ENCODE data around the gene GPX1. TPM values are rescaled to one million over a fixed set of nuclear protein-coding genes. Genes with fewer than 3 reads are reported as not detected.
"Not testable (repeated sequence)": the region's sequence is repeated elsewhere in the genome, so short reads cannot be mapped to it uniquely, and the experiment has no call there.

GPX1 gene
- 10 to 100 TPM; 75.7 to 77.7 TPM for total RNA-seq
- 100 to 1,000 TPM; 124 to 177 TPM for polyA plus RNA-seq

DNA sequence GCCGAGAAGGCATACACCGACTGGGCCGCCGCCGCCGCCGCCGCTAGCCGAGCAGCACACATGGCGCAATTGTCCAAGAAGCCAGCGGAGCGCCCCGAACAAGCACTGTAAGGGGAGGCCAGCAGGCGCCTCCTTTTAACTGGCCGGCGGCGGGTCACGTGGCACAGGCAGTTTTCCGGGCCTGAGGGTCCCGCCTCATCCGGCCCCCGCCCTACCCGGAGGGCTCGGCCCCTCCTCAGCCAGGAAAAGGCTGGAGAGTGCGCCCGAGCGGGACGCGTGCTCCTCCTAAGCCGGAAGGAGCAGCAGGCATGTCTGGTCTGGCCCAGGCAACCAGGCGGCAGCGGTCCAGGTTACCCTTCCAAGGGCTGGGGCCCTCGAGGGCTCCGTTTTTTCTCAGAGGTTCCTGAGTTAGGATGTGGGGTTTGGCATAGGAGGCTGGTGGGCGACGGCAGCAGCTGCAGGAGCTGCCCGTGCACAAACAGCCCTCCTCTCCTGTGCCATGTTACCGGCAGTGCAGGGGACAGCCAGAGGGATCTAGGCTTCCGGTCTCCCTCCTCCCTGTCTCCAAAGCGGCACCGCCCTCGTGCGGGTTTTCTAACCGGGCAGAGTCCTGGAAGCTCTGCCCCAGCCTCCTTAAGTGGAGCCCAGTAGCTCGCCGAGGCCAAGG lies at the start of gene GPX1:
TSS of gene GPX1 (minus strand) at position 137 of the 667 bp plus-strand sequence. CDS start at position 62, 75 bp downstream.
- peak within 1 kb of the TSS; percentile 73 for H3K27ac ChIP-seq (ENCODE audit: low read depth, low read length)
- Mint-ChIP-seq H3K4me1 (peaks cover 8 to 32% (median 20%) of the 10 kb centered on the region in 4 donors), H3K36me3 (peaks cover 28 to 49% of the 10 kb centered on the region in 2 donors), H3K4me3 (peak within 1 kb of the TSS; percentile 91 to 97 (median 94)), H3K27me3 (no peaks in the 10 kb centered on the region), H3K9me3 (peaks cover 0 to 1% (median 0%) of the 10 kb centered on the region in 8 donors), H3K27ac (peak within 1 kb of the TSS; percentile 93 to 98 (median 95))
- H3K4me3 ChIP-seq (ENCODE audit: low read length in 2 of 2), result peak within 1 kb of the TSS; percentile 78 to 87
- intact Hi-C loops (cut with micrococcal nuclease), result loop anchor here (1.0 kb wide), 3 partner anchors 18 to 70 kb away; partner anchors contain the start of genes TCTA and USP4
- peaks cover 26% of the 10 kb centered on the region for H3K4me1 ChIP-seq (ENCODE audit: insufficient read depth, low read length)
- ChIA-PET CTCF (ENCODE audit: partially characterized antibody) (interaction anchor here (0.6 to 4.4 kb wide), 6 partner anchors 13 to 107 kb away, joined by 3 to 32 read pairs (median 4); partner anchors contain the start of gene USP4), POLR2A (ENCODE audit: partially characterized antibody) (interaction anchor here (0.6 to 6.8 kb wide), 19 partner anchors 8 to 265 kb away, joined by 3 to 139 read pairs (median 4); partner anchors contain the start of genes NICN1, QRICH1, RHOA and TCTA)
- peak; percentile 60 to 80 (median 65) for DNase-seq
- no peaks in the 10 kb centered on the region for H3K27me3 ChIP-seq (ENCODE audit: insufficient read depth, low read length)
- no peaks in the 10 kb centered on the region for H3K9me3 ChIP-seq (ENCODE audit: control insufficient read depth in 1 of 2, low read length in 2 of 2)
- H3K36me3 ChIP-seq (ENCODE audit: insufficient read depth, low read length), result peaks cover 18% of the 10 kb centered on the region

- Mint-ChIP-seq H3K9me3 (no peaks in the 10 kb centered on the region), H3K27ac (peak overlapping the region; percentile 78 to 89 (median 84)), H3K4me1 (peaks cover 42 to 65% (median 50%) of the 10 kb centered on the region in 4 donors), H3K27me3 (no peaks in the 10 kb centered on the region), H3K36me3 (peaks cover 3 to 27% of the 10 kb centered on the region in 2 donors), H3K4me3 (peak overlapping the region in 7 of 8 donors; percentile 11 to 88 (median 77))
- Histone ChIP-seq H3K27me3 (ENCODE audit: insufficient read depth, low read length) (no peaks in the 10 kb centered on the region), H3K4me3 (ENCODE audit: low read length in 2 of 2) (no peak overlapping the region), H3K4me1 (ENCODE audit: insufficient read depth, low read length) (peaks cover 70% of the 10 kb centered on the region), H3K9me3 (ENCODE audit: control insufficient read depth in 1 of 2, low read length in 2 of 2) (no peaks in the 10 kb centered on the region), H3K36me3 (ENCODE audit: insufficient read depth, low read length) (no peaks in the 10 kb centered on the region), H3K27ac (ENCODE audit: low read depth, low read length) (no peak overlapping the region)
- intact Hi-C loops (cut with micrococcal nuclease), result no loop called here
- ChIA-PET POLR2A (ENCODE audit: partially characterized antibody) (interaction anchor here (2.4 to 2.6 kb wide), 2 partner anchors 10 to 67 kb away, joined by 9 to 10 read pairs; partner anchors contain the start of gene USP4), CTCF (ENCODE audit: partially characterized antibody) (interaction anchor here (1.2 to 3.3 kb wide), 3 partner anchors 42 to 68 kb away, joined by 3 to 21 read pairs (median 6); partner anchors contain the start of gene USP4)
- DNase-seq, result no peak
Observed at GRCh38 chr3:49406571-49407565, 48.7 kb upstream of the GPX1 start.

GRCh38 chr3:49405570-49405969 lies 47.4 kb upstream of the GPX1 start:
- H3K27me3 ChIP-seq (ENCODE audit: insufficient read depth, low read length); intact Hi-C loops (cut with micrococcal nuclease); H3K9me3 ChIP-seq (ENCODE audit: control insufficient read depth in 1 of 2, low read length in 2 of 2); H3K27ac ChIP-seq (ENCODE audit: low read depth, low read length); H3K27me3 Mint-ChIP-seq; H3K4me3 ChIP-seq (ENCODE audit: low read length in 2 of 2); DNase-seq; H3K36me3 ChIP-seq (ENCODE audit: insufficient read depth, low read length); H3K9me3 Mint-ChIP-seq: not testable (repeated sequence)
- CTCF ChIA-PET (ENCODE audit: partially characterized antibody), result interaction anchor here (0.5 to 1.6 kb wide), 2 partner anchors 66 to 1835 kb away, joined by 3 to 6 read pairs; partner anchors contain the start of gene USP4
- Mint-ChIP-seq H3K4me1 (peaks cover 49 to 75% (median 56%) of the 10 kb centered on the region in 4 donors), H3K36me3 (peaks cover 7 to 30% of the 10 kb centered on the region in 2 donors), H3K4me3 (peak overlapping the region in 4 of 8 donors; percentile 15 to 78 (median 36)), H3K27ac (peak overlapping the region in 4 of 7 donors; percentile 39 to 85 (median 73))
- POLR2A ChIA-PET (ENCODE audit: partially characterized antibody), result interaction anchor here (0.6 to 2.4 kb wide), 2 partner anchors 55 to 65 kb away, joined by 3 to 9 read pairs; partner anchors contain the start of gene USP4
- peaks cover 79% of the 10 kb centered on the region for H3K4me1 ChIP-seq (ENCODE audit: insufficient read depth, low read length)

DNA sequence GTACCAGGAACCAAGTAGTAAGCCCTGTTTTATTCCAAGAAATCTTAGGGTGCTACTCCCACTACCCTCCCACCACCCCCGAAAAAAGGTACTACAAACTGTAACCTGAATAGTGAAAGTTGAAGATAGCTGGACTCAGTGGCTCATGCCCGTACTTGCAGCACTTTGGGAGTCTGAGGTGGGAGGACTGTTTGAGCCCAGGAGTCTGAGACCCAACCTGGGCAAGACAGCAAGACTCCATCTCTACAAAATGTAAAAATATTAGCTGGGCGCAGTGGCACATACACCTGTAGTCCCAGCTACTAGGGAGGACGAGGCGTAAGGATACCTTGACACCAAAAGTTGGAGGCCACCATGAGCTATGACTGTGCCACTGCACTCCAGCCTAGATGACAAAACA lies 45.7 kb upstream of the GPX1 start:
- peaks cover 77% of the 10 kb centered on the region for H3K4me1 ChIP-seq (ENCODE audit: insufficient read depth, low read length)
- no peak overlapping the region for H3K27ac ChIP-seq (ENCODE audit: low read depth, low read length)
- CTCF ChIA-PET (ENCODE audit: partially characterized antibody), result interaction anchor here (0.6 to 0.7 kb wide), 2 partner anchors 64 to 490 kb away, joined by 3 read pairs; no protein-coding TSS in a partner anchor
- no peaks in the 10 kb centered on the region for H3K9me3 ChIP-seq (ENCODE audit: control insufficient read depth in 1 of 2, low read length in 2 of 2)
- peaks cover 46 to 74% (median 55%) of the 10 kb centered on the region in 4 donors for H3K4me1 Mint-ChIP-seq
- no peak for DNase-seq
- peaks cover 7 to 37% of the 10 kb centered on the region in 2 donors for H3K36me3 Mint-ChIP-seq
- H3K9me3 Mint-ChIP-seq, result no peaks in the 10 kb centered on the region
- no peaks in the 10 kb centered on the region for H3K27me3 Mint-ChIP-seq
- H3K36me3 ChIP-seq (ENCODE audit: insufficient read depth, low read length), result no peaks in the 10 kb centered on the region
- intact Hi-C loops (cut with micrococcal nuclease), result no loop called here
- POLR2A ChIA-PET (ENCODE audit: partially characterized antibody), result interaction anchor here (0.8 to 1.3 kb wide), 3 partner anchors 15 to 65 kb away, joined by 3 to 4 read pairs (median 3); no protein-coding TSS in a partner anchor
- no peak overlapping the region for H3K4me3 ChIP-seq (ENCODE audit: low read length in 2 of 2)
- H3K27ac Mint-ChIP-seq, result peak overlapping the region in 4 of 7 donors; percentile 7 to 56 (median 25)
- H3K4me3 Mint-ChIP-seq, result no peak overlapping the region
- H3K27me3 ChIP-seq (ENCODE audit: insufficient read depth, low read length), result no peaks in the 10 kb centered on the region

DNA sequence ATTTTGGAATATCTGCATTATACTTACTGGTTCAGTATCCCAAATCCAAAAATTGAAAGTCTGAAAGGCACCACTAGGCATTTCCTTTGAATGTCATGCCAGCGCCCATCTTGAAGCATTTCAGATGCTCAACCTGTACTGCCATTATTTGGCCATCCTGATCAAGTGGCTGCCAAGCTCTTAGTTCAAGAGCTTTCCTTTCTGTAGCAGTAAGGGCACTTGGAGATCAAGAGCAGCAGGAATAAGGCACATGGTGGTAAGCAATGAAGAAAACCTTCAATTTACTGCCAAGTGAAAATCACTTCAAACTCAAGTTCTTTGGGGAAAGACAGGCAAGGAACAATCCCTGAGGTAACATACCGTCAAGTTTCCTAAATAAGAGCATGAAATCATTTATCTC lies 43.6 kb upstream of the GPX1 start:
- Mint-ChIP-seq H3K9me3 (no peaks in the 10 kb centered on the region), H3K36me3 (peaks cover 7 to 45% of the 10 kb centered on the region in 2 donors), H3K27ac (peak overlapping the region in 4 of 7 donors; percentile 8 to 63 (median 45)), H3K27me3 (no peaks in the 10 kb centered on the region), H3K4me1 (peaks cover 43 to 74% (median 52%) of the 10 kb centered on the region in 4 donors), H3K4me3 (peak overlapping the region in 1 of 8 donors; percentile 16)
- H3K4me3 ChIP-seq (ENCODE audit: low read length in 2 of 2), result no peak overlapping the region
- H3K27ac ChIP-seq (ENCODE audit: low read depth, low read length), result no peak overlapping the region
- peaks cover 74% of the 10 kb centered on the region for H3K4me1 ChIP-seq (ENCODE audit: insufficient read depth, low read length)
- DNase-seq, result no peak
- H3K9me3 ChIP-seq (ENCODE audit: control insufficient read depth in 1 of 2, low read length in 2 of 2), result no peaks in the 10 kb centered on the region
- intact Hi-C loops (cut with micrococcal nuclease), result no loop called here
- H3K36me3 ChIP-seq (ENCODE audit: insufficient read depth, low read length), result no peaks in the 10 kb centered on the region
- POLR2A ChIA-PET (ENCODE audit: partially characterized antibody), result interaction anchor here (1.2 to 3.0 kb wide), 3 partner anchors 8 to 53 kb away, joined by 3 to 15 read pairs (median 5); partner anchors contain the start of genes RHOA and TCTA
- CTCF ChIA-PET (ENCODE audit: partially characterized antibody), result interaction anchor here (1.0 kb wide), 1 partner anchor 47 kb away, joined by 5 read pairs; no protein-coding TSS in a partner anchor
- no peaks in the 10 kb centered on the region for H3K27me3 ChIP-seq (ENCODE audit: insufficient read depth, low read length)

DNA sequence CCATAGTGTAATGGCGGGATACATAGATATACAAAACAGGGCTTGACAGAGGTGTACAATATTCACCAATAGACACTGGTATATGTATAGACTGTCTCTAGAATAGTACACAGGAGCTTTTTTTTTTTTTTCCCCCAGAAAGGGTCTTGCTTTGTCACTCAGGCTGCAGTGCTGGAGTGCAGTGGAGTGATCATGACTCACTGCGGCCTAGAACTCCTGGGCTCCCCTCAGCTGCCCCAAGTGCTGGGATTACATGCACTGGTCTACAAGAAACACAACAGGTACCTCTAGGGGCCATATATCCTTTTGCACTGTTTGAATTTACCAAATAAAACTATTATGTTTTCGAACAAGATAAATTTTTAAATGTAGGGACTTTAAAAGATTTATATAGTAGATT lies 41.3 kb upstream of the GPX1 start:
- no peaks in the 10 kb centered on the region for H3K27me3 ChIP-seq (ENCODE audit: insufficient read depth, low read length)
- Mint-ChIP-seq H3K36me3 (peaks cover 12 to 55% of the 10 kb centered on the region in 2 donors), H3K4me3 (peak overlapping the region in 5 of 8 donors; percentile 20 to 54 (median 32)), H3K27me3 (no peaks in the 10 kb centered on the region), H3K9me3 (no peaks in the 10 kb centered on the region), H3K27ac (peak overlapping the region in 4 of 7 donors; percentile 27 to 58 (median 38)), H3K4me1 (peaks cover 39 to 76% (median 53%) of the 10 kb centered on the region in 4 donors)
- peaks cover 2% of the 10 kb centered on the region for H3K36me3 ChIP-seq (ENCODE audit: insufficient read depth, low read length)
- DNase-seq, result no peak
- POLR2A ChIA-PET (ENCODE audit: partially characterized antibody), result interaction anchor here (3.0 kb wide), 1 partner anchor 13 kb away, joined by 15 read pairs; the partner anchor contains the start of genes RHOA and TCTA
- H3K4me1 ChIP-seq (ENCODE audit: insufficient read depth, low read length), result peaks cover 73% of the 10 kb centered on the region
- no peak overlapping the region for H3K27ac ChIP-seq (ENCODE audit: low read depth, low read length)
- CTCF ChIA-PET (ENCODE audit: partially characterized antibody), result interaction anchor here (0.6 to 1.7 kb wide), 2 partner anchors 48 to 59 kb away, joined by 4 to 6 read pairs; partner anchors contain the start of gene USP4
- H3K9me3 ChIP-seq (ENCODE audit: control insufficient read depth in 1 of 2, low read length in 2 of 2), result no peaks in the 10 kb centered on the region
- intact Hi-C loops (cut with micrococcal nuclease), result no loop called here
- H3K4me3 ChIP-seq (ENCODE audit: low read length in 2 of 2), result no peak overlapping the region
